Pons (tissue), 1 donor: ENCODE data around the gene PCTP.
A peak's percentile ranks its signal among the peaks of the same experiment; 100 is the strongest.

Experiments used
- DNase-seq: peaks from one replicate; pipeline ENCODE4 v3.0.0-alpha.2; 2016; ENCODE audit warnings: low spot score

The PCTP gene

GRCh38 chr17:55750750-55751657 is at the start of gene PCTP:
TSS of gene PCTP (plus strand) at chr17:55751051. CDS start at chr17:55751104, 53 bp downstream.
- peak; percentile 86 for DNase-seq

GRCh38 chr17:55702150-55702549 is 48.7 kb upstream of the PCTP start:
- DNase-seq: no peak

- DNase-seq: no peak
Observed at GRCh38 chr17:55704401-55704800, 46.5 kb upstream of the PCTP start.

- no peak for DNase-seq
Observed at GRCh38 chr17:55705847-55706246, 45.0 kb upstream of the PCTP start.

GRCh38 chr17:55706808-55707773 is 43.8 kb upstream of the PCTP start:
- DNase-seq: no peak

GRCh38 chr17:55708175-55708974 is 42.5 kb upstream of the PCTP start:
- no peak for DNase-seq

GRCh38 chr17:55709440-55709839 is 41.4 kb upstream of the PCTP start:
- no peak for DNase-seq

GRCh38 chr17:55709984-55710383 is 40.9 kb upstream of the PCTP start:
- DNase-seq: no peak

GRCh38 chr17:55710410-55710809 is 40.4 kb upstream of the PCTP start:
- DNase-seq: no peak

- DNase-seq: no peak
Observed at GRCh38 chr17:55710829-55711496, 39.9 kb upstream of the PCTP start.

GRCh38 chr17:55717432-55717831 is 33.4 kb upstream of the PCTP start:
- no peak for DNase-seq

GRCh38 chr17:55717898-55718735 is 32.7 kb upstream of the PCTP start:
- DNase-seq: peak; percentile 72

GRCh38 chr17:55720919-55721836 is 29.7 kb upstream of the PCTP start:
- DNase-seq: no peak

- DNase-seq: no peak
Observed at GRCh38 chr17:55722016-55722736, 28.7 kb upstream of the PCTP start.

- no peak for DNase-seq
Observed at GRCh38 chr17:55722742-55723487, 27.9 kb upstream of the PCTP start, which contains the start of gene TMEM100. TSS of gene TMEM100 (minus strand) at chr17:55722864. CDS start at chr17:55721070, 1,794 bp downstream.

GRCh38 chr17:55723488-55723848 is 27.4 kb upstream of the PCTP start:
- no peak for DNase-seq

GRCh38 chr17:55726440-55726839 is 24.4 kb upstream of the PCTP start:
- DNase-seq: peak; percentile 29

- no peak for DNase-seq
Observed at GRCh38 chr17:55727275-55727674, 23.6 kb upstream of the PCTP start.
